Gastrocnemius medialis (tissue), 4 donors: ENCODE results near the gene CHST11. TPM values are rescaled to one million over a fixed set of nuclear protein-coding genes. Genes with fewer than 3 reads are reported as not detected.

Source experiments
- ATAC-seq, 2 donors: fragments of 150-250 bp; one replicate each; pipeline ENCODE4 v1.9.1; 2016
- DNase-seq, 2 donors: peaks; one replicate each; pipeline ENCODE4 v3.0.0-alpha.2; 2019
- H3K27ac ChIP-seq, 4 donors: fragments of 200-600 bp; sonication (generic); 1 replicate in 1 of 4; 2 replicates in 3 of 4; pipeline ENCODE4 v1.5.1; 2016 to 2018; ENCODE audit warnings: mild to moderate bottlenecking in 2 of 4, moderate library complexity in 1 of 4
- H3K27me3 ChIP-seq, 3 donors: fragments of 200-600 bp; sonication (generic) in 2 of 3; 1 replicate in 1 of 3; 2 replicates in 2 of 3; pipeline versions ENCODE4 v1.5.1 to v1.6.0; 2016 to 2019; ENCODE audit warnings: mild to moderate bottlenecking in 1 of 3, moderate library complexity in 1 of 3
- H3K36me3 ChIP-seq, 2 donors: fragments of 200-600 bp; sonication (generic) in 1 of 2; one replicate each; pipeline ENCODE4 v1.5.1; 2017 to 2018
- H3K4me1 ChIP-seq, 2 donors: fragments of 200-600 bp; sonication (generic) in 1 of 2; one replicate each; pipeline ENCODE4 v1.5.1; 2016 to 2017; ENCODE audit warnings: mild to moderate bottlenecking in 2 of 2
- H3K4me3 ChIP-seq, 4 donors: fragments of 200-600 bp; sonication (generic) in 3 of 4; 1 replicate in 1 of 4; 2 replicates in 3 of 4; pipeline ENCODE4 v1.5.1; 2016 to 2019; ENCODE audit warnings: mild to moderate bottlenecking in 2 of 4
- H3K9me3 ChIP-seq, 3 donors: fragments of 200-600 bp; sonication (generic) in 2 of 3; 1 replicate in 1 of 3; 2 replicates in 2 of 3; pipeline ENCODE4 v1.5.1; 2016 to 2019
- POLR2A ChIP-seq, 2 donors: fragments of 450-650 bp; IDR thresholded peaks; one replicate each; pipeline ENCODE4 v1.6.1; 2017; ENCODE audit warnings: antibody characterized with exemption in 2 of 2, mild to moderate bottlenecking in 2 of 2, moderate library complexity in 2 of 2
- in situ Hi-C, 4 donors: fragments of 200-750 bp; cut with MboI; loops; one replicate each; pipeline versions ENCODE4 v1.15.0 to v1.8.0; 2017; ENCODE audit warnings: low sequenced_read_pairs in 4 of 4
- intact Hi-C: fragments of 100-400 bp; cut with DNase I; formaldehyde crosslinking; loops from one replicate; pipeline ENCODE4 v1.15.1; 2023; ENCODE audit warnings: low total_unique reads
- total RNA-seq, 4 donors: library from RNA; depleted of rRNA; stranded (reverse); fragments of >200 nt; gene quantifications; one replicate each; pipeline versions ENCODE4 v1.1.0 to v1.2.3, GENCODE V29; 2016
- TF ChIP-seq, protein P1 (sequence below), 5 experiments: fragments of 450-650 bp in 3 of 5; fragments of 200-600 bp in 2 of 5; sonication (generic) in 2 of 5; IDR thresholded peaks in 4 of 5; conservative IDR thresholded peaks in 1 of 5; 1 replicate in 4 of 5; 2 replicates in 1 of 5; pipeline ENCODE4 v1.5.1; 2016 to 2019; ENCODE audit warnings: antibody characterized with exemption in 5 of 5, mild to moderate bottlenecking in 3 of 5, moderate library complexity in 3 of 5

Gene CHST11
- total RNA-seq, 4 donors from 2014 or later = 0.17 to 2.1 (median 1.4) TPM

DNA sequence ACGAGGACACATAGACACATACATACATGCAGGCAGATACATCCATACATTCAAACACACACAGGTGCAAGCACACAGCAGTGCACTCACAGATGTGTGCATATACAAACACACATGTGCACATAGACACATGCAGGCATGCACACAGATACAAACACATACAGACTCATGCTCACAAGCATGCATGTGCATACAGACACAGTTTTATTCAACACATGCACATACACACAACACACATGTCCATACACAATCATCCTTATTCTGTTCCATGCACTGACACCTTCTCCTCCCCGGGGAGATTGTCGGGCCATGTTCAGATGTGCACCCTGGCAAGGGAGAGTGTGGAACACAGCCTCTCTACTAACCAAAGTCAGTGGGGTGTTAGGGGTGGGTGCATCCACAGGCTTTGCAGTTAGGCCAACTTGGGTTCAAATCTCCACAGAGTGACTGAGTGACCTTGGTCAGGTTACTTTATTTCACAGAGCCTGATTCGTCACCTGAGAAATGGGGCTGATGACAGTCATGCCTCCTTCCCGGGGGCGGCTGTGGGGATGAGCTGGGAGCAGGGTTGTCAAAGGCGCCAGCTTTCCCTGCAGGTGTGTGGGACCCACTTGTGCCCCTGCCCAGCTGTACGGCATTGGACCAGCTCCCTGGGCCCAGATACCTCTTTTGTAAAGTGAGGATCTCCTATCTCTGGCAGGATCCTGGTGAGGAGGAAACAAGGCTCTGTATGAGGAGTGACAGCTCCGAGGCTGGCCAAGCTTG, 251.2 kb downstream of the CHST11 start:
- Histone ChIP-seq H3K36me3 (no peaks in the 10 kb centered on the region), H3K27ac (no peak overlapping the region), H3K9me3 (no peaks in the 10 kb centered on the region), H3K4me3 (no peak overlapping the region), H3K27me3 (no peaks in the 10 kb centered on the region), H3K4me1 (no peaks in the 10 kb centered on the region)
- DNase-seq (no peak), ATAC-seq (no peak)
- TF ChIP-seq POLR2A (IDR thresholded peaks at IDR 0.05) = no peak
- TF ChIP-seq, protein P1, sequence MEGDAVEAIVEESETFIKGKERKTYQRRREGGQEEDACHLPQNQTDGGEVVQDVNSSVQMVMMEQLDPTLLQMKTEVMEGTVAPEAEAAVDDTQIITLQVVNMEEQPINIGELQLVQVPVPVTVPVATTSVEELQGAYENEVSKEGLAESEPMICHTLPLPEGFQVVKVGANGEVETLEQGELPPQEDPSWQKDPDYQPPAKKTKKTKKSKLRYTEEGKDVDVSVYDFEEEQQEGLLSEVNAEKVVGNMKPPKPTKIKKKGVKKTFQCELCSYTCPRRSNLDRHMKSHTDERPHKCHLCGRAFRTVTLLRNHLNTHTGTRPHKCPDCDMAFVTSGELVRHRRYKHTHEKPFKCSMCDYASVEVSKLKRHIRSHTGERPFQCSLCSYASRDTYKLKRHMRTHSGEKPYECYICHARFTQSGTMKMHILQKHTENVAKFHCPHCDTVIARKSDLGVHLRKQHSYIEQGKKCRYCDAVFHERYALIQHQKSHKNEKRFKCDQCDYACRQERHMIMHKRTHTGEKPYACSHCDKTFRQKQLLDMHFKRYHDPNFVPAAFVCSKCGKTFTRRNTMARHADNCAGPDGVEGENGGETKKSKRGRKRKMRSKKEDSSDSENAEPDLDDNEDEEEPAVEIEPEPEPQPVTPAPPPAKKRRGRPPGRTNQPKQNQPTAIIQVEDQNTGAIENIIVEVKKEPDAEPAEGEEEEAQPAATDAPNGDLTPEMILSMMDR (IDR thresholded peaks at IDR 0.05 in 4 of 5, conservative IDR thresholded peaks at IDR 0.05 in 1 of 5) = no peak
- intact Hi-C loops (no loop called here), in situ Hi-C loops (no loop called here)

GRCh38 chr12:104708891-104709290, 252.1 kb downstream of the CHST11 start:
- H3K9me3 ChIP-seq = no peaks in the 10 kb centered on the region

GRCh38 chr12:104709692-104710435, 253.1 kb downstream of the CHST11 start:
- H3K36me3 ChIP-seq = no peaks in the 10 kb centered on the region
- DNase-seq (no peak), ATAC-seq (no peak)
- in situ Hi-C loops (no loop called here), intact Hi-C loops (no loop called here)
- H3K4me1 ChIP-seq = no peaks in the 10 kb centered on the region
- no peak overlapping the region for H3K4me3 ChIP-seq
- no peak for TF ChIP-seq POLR2A (IDR thresholded peaks at IDR 0.05)
- TF ChIP-seq, protein P1 (IDR thresholded peaks at IDR 0.05 in 4 of 5, conservative IDR thresholded peaks at IDR 0.05 in 1 of 5) = no peak
- no peaks in the 10 kb centered on the region for H3K9me3 ChIP-seq
- no peaks in the 10 kb centered on the region for H3K27me3 ChIP-seq
- no peak overlapping the region for H3K27ac ChIP-seq

More at GRCh38 chr12:104708891-104709290, 252.1 kb downstream of the CHST11 start:
- no peaks in the 10 kb centered on the region for H3K36me3 ChIP-seq
- H3K27ac ChIP-seq = no peak overlapping the region
- TF ChIP-seq, protein P1 (IDR thresholded peaks at IDR 0.05 in 4 of 5, conservative IDR thresholded peaks at IDR 0.05 in 1 of 5) = no peak
- no peak for TF ChIP-seq POLR2A (IDR thresholded peaks at IDR 0.05)
- H3K27me3 ChIP-seq = no peaks in the 10 kb centered on the region
- in situ Hi-C loops (no loop called here), intact Hi-C loops (no loop called here)
- H3K4me1 ChIP-seq = no peaks in the 10 kb centered on the region
- ATAC-seq (no peak), DNase-seq (no peak)
- no peak overlapping the region for H3K4me3 ChIP-seq

- peak overlapping the region in 1 of 4 donors; percentile 10 for H3K27ac ChIP-seq
- peak; percentile 30 to 58 for ATAC-seq
These were observed 254.4 kb downstream of the CHST11 start for GRCh38 chr12:104710940-104711689.

More at GRCh38 chr12:104710940-104711689, 254.4 kb downstream of the CHST11 start:
- no peaks in the 10 kb centered on the region for H3K4me1 ChIP-seq
- no peaks in the 10 kb centered on the region for H3K36me3 ChIP-seq
- no peak overlapping the region for H3K4me3 ChIP-seq
- TF ChIP-seq POLR2A (IDR thresholded peaks at IDR 0.05) = no peak
- TF ChIP-seq, protein P1 (IDR thresholded peaks at IDR 0.05 in 4 of 5, conservative IDR thresholded peaks at IDR 0.05 in 1 of 5) = no peak
- no peaks in the 10 kb centered on the region for H3K27me3 ChIP-seq
- no peak for DNase-seq
- intact Hi-C loops (no loop called here), in situ Hi-C loops (no loop called here)
- no peaks in the 10 kb centered on the region for H3K9me3 ChIP-seq
